PC-3 (cell line): ENCODE data around the gene CHEK1. TPM values are rescaled to one million over a fixed set of nuclear protein-coding genes. Genes with fewer than 3 reads are reported as not detected.

ENCODE experiments used
- ATAC-seq: fragments of 200-7000 bp; cut with Tn5 transposase; 2 replicates; pipeline ENCODE4 v1.9.1; 2020; ENCODE audit warnings: mild to moderate bottlenecking, moderate library complexity
- BruUV-seq: library from RNA; stranded (reverse); fragments of 400-500 nt; replicated peaks from 2 replicates; lab custom pipeline; 2021; lab: Mats Ljungman, UMichigan
- CTCF ChIA-PET: fragments of 300-600 bp; sonication (Branson Sonifier 250); formaldehyde crosslinking; loops from one replicate; lab custom pipeline; 2022; ENCODE audit warnings: antibody characterized with exemption; lab: Charles Lee
- POLR2A ChIA-PET: fragments of 300-600 bp; sonication (Branson Sonifier 250); formaldehyde crosslinking; loops from one replicate; lab custom pipeline; 2022; ENCODE audit warnings: antibody characterized with exemption; ENCODE audit not compliant: unreplicated experiment; lab: Charles Lee
- DNase-seq: peaks from one replicate; pipeline ENCODE4 v3.0.0-alpha.2; 2015
- H2AFZ ChIP-seq: fragments of 300-600 bp; sonication (generic); 2 replicates; pipeline ENCODE4 v1.6.0; 2016; ENCODE audit warnings: antibody characterized with exemption, low read length
- H3F3A ChIP-seq: fragments of 300-600 bp; sonication (generic); one replicate; pipeline ENCODE4 v1.6.0; 2017; ENCODE audit warnings: antibody characterized with exemption, low read length, control low read depth, mild to moderate bottlenecking; ENCODE audit not compliant: unreplicated experiment
- H3K27ac ChIP-seq: fragments of 300-600 bp; sonication (generic); 2 replicates; pipeline ENCODE4 v1.5.1; 2016; ENCODE audit warnings: mild to moderate bottlenecking, low read length
- H3K27me3 ChIP-seq: fragments of 300-600 bp; sonication (generic); 2 replicates; pipeline ENCODE4 v1.6.1; 2016; ENCODE audit warnings: low read length, mixed read lengths
- H3K36me3 ChIP-seq: fragments of 300-600 bp; sonication (generic); 2 replicates; pipeline ENCODE4 v1.6.1; 2016; ENCODE audit warnings: low read depth, mixed run types, low read length, mixed read lengths
- H3K4me1 ChIP-seq: fragments of 300-600 bp; sonication (generic); 2 replicates; pipeline ENCODE4 v1.5.1; 2016; ENCODE audit warnings: low read length; ENCODE audit not compliant: insufficient read depth
- H3K4me2 ChIP-seq: fragments of 300-600 bp; sonication (generic); 2 replicates; pipeline ENCODE4 v1.6.0; 2016; ENCODE audit warnings: low read length
- H3K4me3 ChIP-seq: fragments of 300-600 bp; sonication (generic); 2 replicates; pipeline ENCODE4 v1.5.1; 2016; ENCODE audit warnings: mild to moderate bottlenecking, low read length, mixed read lengths
- H3K79me2 ChIP-seq: fragments of 300-600 bp; sonication (generic); 2 replicates; pipeline ENCODE4 v1.6.1; 2017; ENCODE audit warnings: low read length, mixed read lengths
- H3K9ac ChIP-seq: fragments of 300-600 bp; sonication (generic); 2 replicates; pipeline ENCODE4 v1.6.0; 2016; ENCODE audit warnings: mild to moderate bottlenecking, low read length
- H3K9me2 ChIP-seq: fragments of 300-600 bp; sonication (generic); replicated peaks from 2 replicates; pipeline ENCODE4 v1.6.1; 2016; ENCODE audit warnings: mixed run types, low read length, mixed read lengths
- H3K9me3 ChIP-seq: fragments of 300-600 bp; sonication (generic); 2 replicates; pipeline ENCODE4 v1.6.1; 2016; ENCODE audit warnings: low read length, mixed read lengths
- H4K20me1 ChIP-seq: fragments of 300-600 bp; sonication (generic); 2 replicates; pipeline ENCODE4 v1.6.1; 2016; ENCODE audit warnings: low read length, mixed read lengths
- CTCF ChIP-seq: fragments of 300-600 bp; sonication (generic); conservative IDR thresholded peaks from 2 replicates; pipeline ENCODE4 v1.5.1; 2017; ENCODE audit warnings: antibody characterized with exemption, low read depth, mild to moderate bottlenecking, low read length
- EZH2 ChIP-seq: fragments of 300-600 bp; sonication (generic); IDR thresholded peaks from one replicate; pipeline ENCODE4 v1.6.1; 2017; ENCODE audit warnings: antibody characterized with exemption, mild to moderate bottlenecking, low read length; ENCODE audit not compliant: unreplicated experiment
- EZH2phosphoT487 ChIP-seq: fragments of 300-600 bp; sonication (generic); IDR thresholded peaks from 2 replicates; pipeline ENCODE4 v1.6.1; 2018; ENCODE audit warnings: mild to moderate bottlenecking, antibody characterized with exemption, low read length, borderline replicate concordance
- intact Hi-C: fragments of 100-400 bp; cut with micrococcal nuclease; formaldehyde crosslinking; loops from 2 replicates; pipeline ENCODE4 v1.9.0; 2023
- total RNA-seq: library from RNA; depleted of rRNA; stranded (reverse); fragments of >200 nt; gene quantifications from 2 replicates; pipeline ENCODE4 v1.2.3, GENCODE V29; 2014

The CHEK1 gene
- total RNA-seq, 1 experiment from 2014 or later: 49.8 TPM

GRCh38 chr11:125626288-125626950 is 1.5 kb downstream of the CHEK1 start:
- H3K4me3 ChIP-seq: peak overlapping the region; percentile 80
- peak; percentile 96 for DNase-seq
- peak overlapping the region; percentile 92 for H3K4me2 ChIP-seq
- H3K79me2 ChIP-seq: peaks cover 26% of the 10 kb centered on the region
- H3K27ac ChIP-seq: peak overlapping the region; percentile 89
- H3K27me3 ChIP-seq: no peaks in the 10 kb centered on the region
- POLR2A ChIA-PET: interaction anchor here (0.7 kb wide), 1 partner anchor 10 kb away, joined by 4 read pairs; no protein-coding TSS in a partner anchor
- H3K36me3 ChIP-seq: peaks cover 26% of the 10 kb centered on the region; the same call in 1 of the 2 replicates
- peaks cover 3% of the 10 kb centered on the region for H3F3A ChIP-seq
- H3K4me1 ChIP-seq: peaks cover 31% of the 10 kb centered on the region
- peak overlapping the region; percentile 81 for H2AFZ ChIP-seq
- peak; percentile 17 for ATAC-seq
- intact Hi-C loops: loop anchor here (1.0 to 5.0 kb wide), 2 partner anchors 248 to 261 kb away; partner anchors contain the start of gene HYLS1
- H3K9ac ChIP-seq: peak overlapping the region; percentile 89
- CTCF ChIA-PET: interaction anchor here (0.7 kb wide), 1 partner anchor 83 kb away, joined by 3 read pairs; no protein-coding TSS in a partner anchor
- TSS peak; percentile 23 for BruUV-seq
- TF ChIP-seq EZH2phosphoT487 (no peak), CTCF (peak; percentile 70)
- no peaks in the 10 kb centered on the region for H3K9me2 ChIP-seq
- H4K20me1 ChIP-seq: no peaks in the 10 kb centered on the region
- no peaks in the 10 kb centered on the region for H3K9me3 ChIP-seq

- CTCF ChIA-PET: interaction anchor here (0.7 kb wide), 1 partner anchor 82 kb away, joined by 3 read pairs; no protein-coding TSS in a partner anchor
- H3K36me3 ChIP-seq: peaks cover 21% of the 10 kb centered on the region; the same call in 1 of the 2 replicates
- peaks cover 26% of the 10 kb centered on the region for H3K79me2 ChIP-seq
- H3K4me3 ChIP-seq: peak overlapping the region; percentile 80
- peak; percentile 27 for DNase-seq
- intact Hi-C loops: loop anchor here (5.0 kb wide), 1 partner anchor 260 kb away; the partner anchor contains the start of gene HYLS1
- TF ChIP-seq CTCF: no peak
- no peak for TF ChIP-seq EZH2
- BruUV-seq: no TSS peak
- no peaks in the 10 kb centered on the region for H3K9me2 ChIP-seq
- POLR2A ChIA-PET: interaction anchor here (0.7 kb wide), 2 partner anchors 179 to 598 kb away, joined by 3 to 4 read pairs; no protein-coding TSS in a partner anchor
- peak overlapping the region; percentile 92 for H3K4me2 ChIP-seq
- H3F3A ChIP-seq: no peaks in the 10 kb centered on the region
- peak overlapping the region; percentile 89 for H3K27ac ChIP-seq
- peak overlapping the region; percentile 89 for H3K9ac ChIP-seq
- H3K4me1 ChIP-seq: peaks cover 22% of the 10 kb centered on the region
- peak overlapping the region; percentile 81; the same call in 1 of the 2 replicates for H2AFZ ChIP-seq
- ATAC-seq: no peak
- no peaks in the 10 kb centered on the region for H4K20me1 ChIP-seq
- H3K9me3 ChIP-seq: no peaks in the 10 kb centered on the region
- no peaks in the 10 kb centered on the region for H3K27me3 ChIP-seq
These were observed 2.4 kb downstream of the CHEK1 start for GRCh38 chr11:125627236-125627910.
